ENCODE results near the gene TCF12. TPM values are rescaled to one million over a fixed set of nuclear protein-coding genes. Genes with fewer than 3 reads are reported as not detected.

Gene TCF12
- total and polyA plus RNA-seq, 2 donors (not counting 3 experiments of a cell fraction or from before 2014, with no cell fraction given) = 72.1 to 133 TPM

DNA sequence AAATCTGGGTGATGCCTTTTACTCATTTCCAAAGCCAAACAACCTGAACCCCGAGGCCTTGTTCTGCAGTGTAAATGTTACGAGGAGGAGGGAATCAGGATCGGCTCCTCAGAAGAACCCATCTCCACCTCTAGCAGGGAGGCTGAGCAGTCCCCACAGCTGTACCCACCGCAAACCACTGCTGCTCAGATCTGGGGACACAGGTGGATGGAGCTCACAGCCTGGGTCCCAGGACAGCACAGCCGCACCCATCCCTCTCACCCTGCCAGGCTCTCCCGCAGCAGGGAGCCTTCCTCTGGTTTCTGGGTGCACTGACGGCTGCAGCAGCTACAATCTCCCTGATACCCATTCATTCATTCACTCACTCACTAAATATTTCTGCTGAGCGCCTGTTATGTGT, 413.9 kb downstream of the TCF12 start:
- POLR2A ChIA-PET = no interaction called here
- dilution Hi-C loops (cut with MboI; ENCODE audit: extremely low pct_ligation_motif_present, low sequenced_read_pairs) = loop anchor here (25.0 kb wide), 1 partner anchor 205 kb away; no protein-coding TSS in a partner anchor

DNA sequence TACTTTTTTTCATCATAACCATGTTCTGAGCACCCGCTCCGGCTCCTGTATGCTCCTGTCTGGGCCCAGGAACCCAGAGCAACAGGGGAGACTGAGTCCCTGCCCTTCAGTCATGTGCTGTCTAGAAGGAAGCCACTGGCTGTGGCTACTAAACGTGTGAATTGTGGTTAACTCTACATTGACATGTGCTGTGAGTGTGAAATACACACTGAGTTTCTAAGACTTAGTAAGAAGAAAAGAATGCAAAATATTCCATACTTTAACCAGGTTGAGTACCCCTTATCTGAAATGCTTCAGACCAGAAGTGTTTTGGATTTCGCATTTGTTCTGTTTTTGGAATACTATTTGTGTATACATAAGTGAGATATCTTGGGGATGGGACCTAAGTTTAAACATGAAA, 415.0 kb downstream of the TCF12 start:
- no peak for DNase-seq (ENCODE audit: low read depth, low spot score)
- POLR2A ChIA-PET = no interaction called here
- TF ChIP-seq POLR2A (IDR thresholded peaks at IDR 0.05; ENCODE audit: low read depth, low read length) (no peak), JUN (IDR thresholded peaks at IDR 0.05; ENCODE audit: borderline replicate concordance, insufficient read depth, insufficient read length, low read depth) (peak; percentile 6)
- TF ChIP-seq, protein P1, sequence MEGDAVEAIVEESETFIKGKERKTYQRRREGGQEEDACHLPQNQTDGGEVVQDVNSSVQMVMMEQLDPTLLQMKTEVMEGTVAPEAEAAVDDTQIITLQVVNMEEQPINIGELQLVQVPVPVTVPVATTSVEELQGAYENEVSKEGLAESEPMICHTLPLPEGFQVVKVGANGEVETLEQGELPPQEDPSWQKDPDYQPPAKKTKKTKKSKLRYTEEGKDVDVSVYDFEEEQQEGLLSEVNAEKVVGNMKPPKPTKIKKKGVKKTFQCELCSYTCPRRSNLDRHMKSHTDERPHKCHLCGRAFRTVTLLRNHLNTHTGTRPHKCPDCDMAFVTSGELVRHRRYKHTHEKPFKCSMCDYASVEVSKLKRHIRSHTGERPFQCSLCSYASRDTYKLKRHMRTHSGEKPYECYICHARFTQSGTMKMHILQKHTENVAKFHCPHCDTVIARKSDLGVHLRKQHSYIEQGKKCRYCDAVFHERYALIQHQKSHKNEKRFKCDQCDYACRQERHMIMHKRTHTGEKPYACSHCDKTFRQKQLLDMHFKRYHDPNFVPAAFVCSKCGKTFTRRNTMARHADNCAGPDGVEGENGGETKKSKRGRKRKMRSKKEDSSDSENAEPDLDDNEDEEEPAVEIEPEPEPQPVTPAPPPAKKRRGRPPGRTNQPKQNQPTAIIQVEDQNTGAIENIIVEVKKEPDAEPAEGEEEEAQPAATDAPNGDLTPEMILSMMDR (IDR thresholded peaks at IDR 0.05; ENCODE audit: extremely low read depth in 1 of 2, insufficient read depth in 1 of 2, low read depth in 1 of 2, low read length in 2 of 2) = no peak
- FAIRE-seq = peak; percentile 46
- H3K36me3 ChIP-seq (ENCODE audit: control insufficient read depth in 2 of 2, extremely low read depth in 1 of 2, insufficient read depth in 2 of 2, low read length in 2 of 2) = no peaks in the 10 kb centered on the region
- BruUV-seq (replicated peaks) = no TSS peak
- H3K9ac ChIP-seq (replicated peaks; ENCODE audit: extremely low read depth, insufficient read depth, low read length) = no peak overlapping the region
- H2AFZ ChIP-seq (ENCODE audit: low read depth, low read length) = no peak overlapping the region
- H3K4me1 ChIP-seq (ENCODE audit: control insufficient read depth, extremely low read depth, insufficient read depth, low read length) = peaks cover 47% of the 10 kb centered on the region
- intact Hi-C loops (cut with micrococcal nuclease) (loop anchor here (10.0 kb wide), 1 partner anchor 519 kb away; no protein-coding TSS in a partner anchor), dilution Hi-C loops (cut with MboI; ENCODE audit: extremely low pct_ligation_motif_present, low sequenced_read_pairs) (loop anchor here (25.0 kb wide), 1 partner anchor 204 kb away; no protein-coding TSS in a partner anchor)
- H3K27me3 ChIP-seq (ENCODE audit: control insufficient read depth in 2 of 2, insufficient read depth in 2 of 2, low read length in 2 of 2) = no peaks in the 10 kb centered on the region
- H3K4me3 ChIP-seq (replicated peaks in 1 of 3; ENCODE audit: insufficient read depth in 1 of 3, low read depth in 1 of 3, low read length in 3 of 3) = no peak overlapping the region
- no peaks in the 10 kb centered on the region for H3K9me1 ChIP-seq (replicated peaks; ENCODE audit: control insufficient read depth, extremely low read depth, insufficient read depth, low read length)
- no peaks in the 10 kb centered on the region for H4K20me1 ChIP-seq (replicated peaks; ENCODE audit: control insufficient read depth, extremely low read depth, insufficient read depth, low read length)
- H3K27ac ChIP-seq (ENCODE audit: insufficient read depth, low read depth, low read length) = peak overlapping the region; percentile 48
- H3K9me3 ChIP-seq (replicated peaks; ENCODE audit: control insufficient read depth, insufficient read depth, low read length) = no peaks in the 10 kb centered on the region
- CTCF ChIA-PET = interaction anchor here (1.9 kb wide), 1 partner anchor 187 kb away, joined by 6 read pairs; no protein-coding TSS in a partner anchor
- no peaks in the 10 kb centered on the region for H3K79me2 ChIP-seq (ENCODE audit: control insufficient read depth, insufficient read depth, low read length)
- H3K4me2 ChIP-seq (ENCODE audit: insufficient read depth, low read length) = peak overlapping the region; percentile 29

More for the DNA sequence above, 413.9 kb downstream of the TCF12 start:
- TF ChIP-seq GATA2 (IDR thresholded peaks at IDR 0.05; ENCODE audit: insufficient read depth, insufficient read length, low read depth, low read length) (no peak), FOS (IDR thresholded peaks at IDR 0.05; ENCODE audit: borderline replicate concordance, insufficient read depth, low read length) (no peak), MYC (IDR thresholded peaks at IDR 0.05; ENCODE audit: low read depth, low read length) (no peak), POLR2A (IDR thresholded peaks at IDR 0.05; ENCODE audit: low read depth, low read length) (no peak)
- TF ChIP-seq, protein P2, sequence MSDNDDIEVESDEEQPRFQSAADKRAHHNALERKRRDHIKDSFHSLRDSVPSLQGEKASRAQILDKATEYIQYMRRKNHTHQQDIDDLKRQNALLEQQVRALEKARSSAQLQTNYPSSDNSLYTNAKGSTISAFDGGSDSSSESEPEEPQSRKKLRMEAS (IDR thresholded peaks at IDR 0.05; ENCODE audit: insufficient read depth, insufficient read length) = no peak
- Histone ChIP-seq H3K9ac (replicated peaks; ENCODE audit: extremely low read depth, insufficient read depth, low read length) (no peak overlapping the region), H3K9me3 (replicated peaks; ENCODE audit: control insufficient read depth, insufficient read depth, low read length) (no peaks in the 10 kb centered on the region), H3K79me2 (ENCODE audit: control insufficient read depth, insufficient read depth, low read length) (no peaks in the 10 kb centered on the region), H4K20me1 (replicated peaks; ENCODE audit: control insufficient read depth, extremely low read depth, insufficient read depth, low read length) (no peaks in the 10 kb centered on the region), H3K4me3 (replicated peaks in 1 of 3; ENCODE audit: insufficient read depth in 1 of 3, low read depth in 1 of 3, low read length in 3 of 3) (no peak overlapping the region), H3K4me2 (ENCODE audit: insufficient read depth, low read length) (no peak overlapping the region), H3K4me1 (ENCODE audit: control insufficient read depth, extremely low read depth, insufficient read depth, low read length) (peaks cover 38% of the 10 kb centered on the region), H3K9me1 (replicated peaks; ENCODE audit: control insufficient read depth, extremely low read depth, insufficient read depth, low read length) (no peaks in the 10 kb centered on the region), H3K27me3 (ENCODE audit: control insufficient read depth in 2 of 2, insufficient read depth in 2 of 2, low read length in 2 of 2) (no peaks in the 10 kb centered on the region), H3K36me3 (ENCODE audit: control insufficient read depth in 2 of 2, extremely low read depth in 1 of 2, insufficient read depth in 2 of 2, low read length in 2 of 2) (no peaks in the 10 kb centered on the region), H3K27ac (ENCODE audit: insufficient read depth, low read depth, low read length) (no peak overlapping the region), H2AFZ (ENCODE audit: low read depth, low read length) (no peak overlapping the region)
- DNase-seq (ENCODE audit: low read depth, low spot score) (no peak), FAIRE-seq (no peak)
- no TSS peak for BruUV-seq (replicated peaks)
- intact Hi-C loops (cut with micrococcal nuclease) = loop anchor here (10.0 kb wide), 1 partner anchor 518 kb away; no protein-coding TSS in a partner anchor
- CTCF ChIA-PET = interaction anchor here (1.0 to 1.9 kb wide), 2 partner anchors 26 to 186 kb away, joined by 4 to 6 read pairs; no protein-coding TSS in a partner anchor
